HEK293 (cell line): ENCODE measurements around the gene P4HA1.

Source experiments
- CTCF ChIA-PET: fragments of 350-600 bp; formaldehyde crosslinking; extraction: SDS; loops from one replicate; lab custom pipeline; 2021; ENCODE audit warnings: antibody characterized with exemption; lab: Yijun Ruan, JAX
- POLR2A ChIA-PET: fragments of 300-600 bp; formaldehyde crosslinking; extraction: SDS; loops from one replicate; lab custom pipeline; 2020; ENCODE audit warnings: antibody characterized with exemption, inconsistent platforms; lab: Yijun Ruan, JAX
- H3K27ac ChIP-seq: fragments of 200-500 bp; sonication (Bioruptor generic); 2 replicates; pipeline ENCODE4 v1.5.1; 2014; ENCODE audit warnings: low read depth, low read length, control low read depth, inconsistent platforms; ENCODE audit errors: extremely low read depth
- H3K36me3 ChIP-seq, 2 experiments: fragments of 200-500 bp in 1 of 2; sonication (Bioruptor generic) in 1 of 2; 1 replicate in 1 of 2; 2 replicates in 1 of 2; pipeline ENCODE4 v1.5.1; 2014 to 2017; ENCODE audit warnings: inconsistent platforms in 2 of 2, low read length in 2 of 2; ENCODE audit not compliant: control insufficient read depth in 2 of 2, insufficient read depth in 1 of 2
- H3K4me1 ChIP-seq: fragments of 200-500 bp; sonication (Bioruptor generic); 2 replicates; pipeline ENCODE4 v1.5.1; 2014; ENCODE audit warnings: mild to moderate bottlenecking, low read length, inconsistent platforms; ENCODE audit not compliant: control insufficient read depth, insufficient read depth
- H3K4me3 ChIP-seq: 2 replicates; pipeline ENCODE4 v1.5.1; 2011; ENCODE audit warnings: low read depth, mild to moderate bottlenecking, control low read depth, low read length, moderate library complexity
- H3K9me3 ChIP-seq: fragments of 200-500 bp; sonication (Bioruptor generic); 2 replicates; pipeline ENCODE4 v1.5.1; 2014; ENCODE audit warnings: low read depth, low read length, inconsistent platforms; ENCODE audit not compliant: control insufficient read depth, insufficient read depth
- GFI1B ChIP-seq: fragments of 450-650 bp; formaldehyde crosslinking; IDR thresholded peaks from 2 replicates; pipeline ENCODE4 v1.5.1; 2016; ENCODE audit warnings: missing biosample characterization, missing genetic modification characterization
- GLI2 ChIP-seq: fragments of 450-650 bp; formaldehyde crosslinking; IDR thresholded peaks from 2 replicates; pipeline ENCODE4; 2017; ENCODE audit warnings: missing biosample characterization, missing genetic modification characterization, low read depth, borderline replicate concordance
- GLIS1 ChIP-seq: fragments of 450-650 bp; formaldehyde crosslinking; IDR thresholded peaks from 2 replicates; pipeline ENCODE4 v1.5.1; 2016; ENCODE audit warnings: missing biosample characterization, missing genetic modification characterization
- KLF1 ChIP-seq: fragments of 450-650 bp; formaldehyde crosslinking; IDR thresholded peaks from 2 replicates; pipeline ENCODE4 v1.5.1; 2016; ENCODE audit warnings: missing biosample characterization, missing genetic modification characterization
- SCRT2 ChIP-seq: fragments of 450-650 bp; formaldehyde crosslinking; IDR thresholded peaks from 2 replicates; pipeline ENCODE4 v1.5.1; 2016; ENCODE audit warnings: missing biosample characterization, missing genetic modification characterization
- SETDB1 ChIP-seq: IDR thresholded peaks from one replicate; pipeline ENCODE4 v1.6.1; 2017; ENCODE audit warnings: mild to moderate bottlenecking, low read length, moderate library complexity, mixed read lengths; ENCODE audit not compliant: insufficient read length
- SP7 ChIP-seq: fragments of 450-650 bp; formaldehyde crosslinking; IDR thresholded peaks from 2 replicates; pipeline ENCODE4 v1.5.1; 2016; ENCODE audit warnings: missing biosample characterization, missing genetic modification characterization
- TSHZ1 ChIP-seq: fragments of 450-650 bp; formaldehyde crosslinking; IDR thresholded peaks from 2 replicates; pipeline ENCODE4 v1.5.1; 2016; ENCODE audit warnings: missing biosample characterization, missing genetic modification characterization, borderline replicate concordance
- ZNF121 ChIP-seq: fragments of 450-650 bp; formaldehyde crosslinking; IDR thresholded peaks from 2 replicates; pipeline ENCODE4 v1.5.1; 2016; ENCODE audit warnings: missing biosample characterization, missing genetic modification characterization
- ZNF274 ChIP-seq, 2 experiments: fragments of 200-500 bp in 1 of 2; fragments of 450-650 bp in 1 of 2; sonication (Bioruptor generic) in 1 of 2; formaldehyde crosslinking in 1 of 2; IDR thresholded peaks; 2 replicates each; pipeline versions ENCODE4 v1.5.1 to v1.6.1; 2014 to 2016; ENCODE audit warnings: borderline replicate concordance in 1 of 2, inconsistent platforms in 1 of 2, low read length in 1 of 2, missing biosample characterization in 1 of 2, missing genetic modification characterization in 1 of 2
- ZNF311 ChIP-seq: fragments of 450-650 bp; formaldehyde crosslinking; IDR thresholded peaks from 2 replicates; pipeline ENCODE4 v1.5.1; 2017; ENCODE audit warnings: missing biosample characterization, missing genetic modification characterization, borderline replicate concordance
- ZNF48 ChIP-seq: fragments of 450-650 bp; formaldehyde crosslinking; IDR thresholded peaks from 2 replicates; pipeline ENCODE4 v1.5.1; 2016; ENCODE audit warnings: missing biosample characterization, missing genetic modification characterization
- ZNF623 ChIP-seq: fragments of 450-650 bp; formaldehyde crosslinking; IDR thresholded peaks from 2 replicates; pipeline ENCODE4 v1.5.1; 2016; ENCODE audit warnings: missing biosample characterization, missing genetic modification characterization
- ZNF701 ChIP-seq: fragments of 450-650 bp; formaldehyde crosslinking; IDR thresholded peaks from 2 replicates; pipeline ENCODE4 v1.5.1; 2016; ENCODE audit warnings: missing biosample characterization, missing genetic modification characterization
- ZNF76 ChIP-seq: fragments of 450-650 bp; formaldehyde crosslinking; IDR thresholded peaks from 2 replicates; pipeline ENCODE4; 2016; ENCODE audit warnings: low read depth, missing biosample characterization, missing genetic modification characterization, borderline replicate concordance
- ZNF791 ChIP-seq: fragments of 450-650 bp; formaldehyde crosslinking; IDR thresholded peaks from 2 replicates; pipeline ENCODE4 v1.5.1; 2016; ENCODE audit warnings: missing biosample characterization, missing genetic modification characterization
- ZSCAN23 ChIP-seq: fragments of 450-650 bp; formaldehyde crosslinking; IDR thresholded peaks from 2 replicates; pipeline ENCODE4 v1.5.1; 2016; ENCODE audit warnings: missing biosample characterization, missing genetic modification characterization
- TF ChIP-seq, protein P1 (sequence below): fragments of 450-650 bp; formaldehyde crosslinking; IDR thresholded peaks from 2 replicates; pipeline ENCODE4 v1.5.1; 2016; ENCODE audit warnings: missing biosample characterization, missing genetic modification characterization
- TF ChIP-seq, protein P2 (sequence below): fragments of 450-650 bp; formaldehyde crosslinking; IDR thresholded peaks from 2 replicates; pipeline ENCODE4 v1.5.1; 2016; ENCODE audit warnings: missing biosample characterization, missing genetic modification characterization

Gene P4HA1

DNA sequence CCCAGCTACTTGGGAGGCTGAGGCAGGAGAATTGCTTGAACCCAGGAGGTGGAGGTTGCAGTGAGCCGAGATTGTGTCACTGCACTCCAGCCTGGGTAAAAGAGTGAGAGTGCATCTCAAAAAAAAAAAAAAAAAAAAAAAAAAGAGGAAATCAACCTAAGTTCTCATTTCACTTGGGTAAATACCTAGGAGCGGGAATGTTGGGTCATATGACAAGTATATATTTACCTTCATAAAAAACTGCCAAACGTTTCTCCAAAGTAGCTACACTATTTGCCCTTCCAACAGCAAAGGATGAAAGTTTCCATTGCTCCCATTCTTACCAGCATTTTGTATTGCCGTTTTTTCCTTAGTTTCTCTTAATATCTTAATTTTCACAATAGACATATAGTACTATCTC lies 9.8 kb downstream of the P4HA1 start:
- CTCF ChIA-PET = no interaction called here
- Histone ChIP-seq H3K27ac (no peak overlapping the region), H3K9me3 (no peaks in the 10 kb centered on the region), H3K4me1 (no peaks in the 10 kb centered on the region; the same call in 1 of the 2 replicates), H3K4me3 (no peak overlapping the region), H3K36me3 (no peaks in the 10 kb centered on the region; a peak in 1 of 3 replicates)
- POLR2A ChIA-PET = interaction anchor here (0.7 kb wide), 1 partner anchor 9 kb away, joined by 6 read pairs; no protein-coding TSS in a partner anchor
- TF ChIP-seq, protein P1, sequence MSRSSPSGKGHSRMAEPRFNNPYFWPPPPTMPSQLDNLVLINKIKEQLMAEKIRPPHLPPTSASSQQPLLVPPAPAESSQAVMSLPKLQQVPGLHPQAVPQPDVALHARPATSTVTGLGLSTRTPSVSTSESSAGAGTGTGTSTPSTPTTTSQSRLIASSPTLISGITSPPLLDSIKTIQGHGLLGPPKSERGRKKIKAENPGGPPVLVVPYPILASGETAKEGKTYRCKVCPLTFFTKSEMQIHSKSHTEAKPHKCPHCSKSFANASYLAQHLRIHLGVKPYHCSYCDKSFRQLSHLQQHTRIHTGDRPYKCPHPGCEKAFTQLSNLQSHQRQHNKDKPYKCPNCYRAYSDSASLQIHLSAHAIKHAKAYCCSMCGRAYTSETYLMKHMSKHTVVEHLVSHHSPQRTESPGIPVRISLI (tag by site-specific recombination) = 0 out of 2 replicates have a peak, but pooled peaks have one; percentile 23
- TF ChIP-seq ZNF791 (tag by site-specific recombination) = no peak

DNA sequence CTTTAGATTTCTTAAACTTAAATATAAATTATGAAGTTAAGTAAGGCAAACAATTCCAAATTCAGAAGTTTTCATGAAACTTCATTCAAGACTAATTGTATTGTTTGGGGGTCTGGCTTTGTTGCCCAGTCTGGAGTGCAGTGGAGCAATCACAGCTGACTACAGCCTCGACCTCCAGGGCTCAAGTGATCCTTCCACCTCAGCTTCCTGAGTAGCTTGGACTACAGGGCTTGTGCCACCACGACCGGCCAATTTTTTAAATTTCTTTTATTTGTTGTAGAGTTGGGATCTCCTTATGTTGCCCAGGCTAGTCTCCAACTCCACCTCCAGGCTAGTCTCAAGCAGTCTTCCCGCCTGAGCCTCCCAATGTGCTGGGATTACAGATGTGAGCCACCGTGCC lies 12.5 kb downstream of the P4HA1 start:
- ChIA-PET CTCF (interaction anchor here (1.1 kb wide), 1 partner anchor 11 kb away, joined by 4 read pairs; no protein-coding TSS in a partner anchor), POLR2A (no interaction called here)
- TF ChIP-seq ZNF121 (peak; percentile 81), ZNF701 (no peak), ZNF623 (tag by site-specific recombination) (no peak)

GRCh38 chr10:73083221-73083620 lies 13.4 kb downstream of the P4HA1 start:
- ChIA-PET CTCF (interaction anchor here (1.1 kb wide), 2 partner anchors 12 to 21 kb away, joined by 4 to 5 read pairs; no protein-coding TSS in a partner anchor), POLR2A (interaction anchor here (0.6 to 1.4 kb wide), 2 partner anchors 12 to 13 kb away, joined by 3 read pairs; no protein-coding TSS in a partner anchor)
- Histone ChIP-seq H3K27ac (no peak overlapping the region), H3K4me1 (no peaks in the 10 kb centered on the region; the same call in 1 of the 2 replicates), H3K4me3 (no peak overlapping the region), H3K36me3 (no peaks in the 10 kb centered on the region; a peak in 1 of 3 replicates), H3K9me3 (no peaks in the 10 kb centered on the region)
- TF ChIP-seq GLIS1 (no peak), ZNF76 (tag by site-specific recombination) (no peak), GLI2 (tag by site-specific recombination) (no peak), ZSCAN23 (tag by site-specific recombination) (no peak), GFI1B (tag by site-specific recombination) (no peak), ZNF274 (IDR thresholded peaks at IDR 0.05; ENCODE audit: low read length) (no peak), ZNF274 (tag by site-specific recombination; IDR thresholded peaks at IDR 0.05; ENCODE audit: borderline replicate concordance) (no peak), SP7 (tag by site-specific recombination) (no peak)
- TF ChIP-seq, protein P2, sequence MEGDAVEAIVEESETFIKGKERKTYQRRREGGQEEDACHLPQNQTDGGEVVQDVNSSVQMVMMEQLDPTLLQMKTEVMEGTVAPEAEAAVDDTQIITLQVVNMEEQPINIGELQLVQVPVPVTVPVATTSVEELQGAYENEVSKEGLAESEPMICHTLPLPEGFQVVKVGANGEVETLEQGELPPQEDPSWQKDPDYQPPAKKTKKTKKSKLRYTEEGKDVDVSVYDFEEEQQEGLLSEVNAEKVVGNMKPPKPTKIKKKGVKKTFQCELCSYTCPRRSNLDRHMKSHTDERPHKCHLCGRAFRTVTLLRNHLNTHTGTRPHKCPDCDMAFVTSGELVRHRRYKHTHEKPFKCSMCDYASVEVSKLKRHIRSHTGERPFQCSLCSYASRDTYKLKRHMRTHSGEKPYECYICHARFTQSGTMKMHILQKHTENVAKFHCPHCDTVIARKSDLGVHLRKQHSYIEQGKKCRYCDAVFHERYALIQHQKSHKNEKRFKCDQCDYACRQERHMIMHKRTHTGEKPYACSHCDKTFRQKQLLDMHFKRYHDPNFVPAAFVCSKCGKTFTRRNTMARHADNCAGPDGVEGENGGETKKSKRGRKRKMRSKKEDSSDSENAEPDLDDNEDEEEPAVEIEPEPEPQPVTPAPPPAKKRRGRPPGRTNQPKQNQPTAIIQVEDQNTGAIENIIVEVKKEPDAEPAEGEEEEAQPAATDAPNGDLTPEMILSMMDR (tag by site-specific recombination) = no peak

More for the DNA sequence above, 12.5 kb downstream of the P4HA1 start:
- H3K4me1 ChIP-seq = no peaks in the 10 kb centered on the region; the same call in 1 of the 2 replicates
- H3K36me3 ChIP-seq = no peaks in the 10 kb centered on the region; a peak in 1 of 3 replicates
- H3K27ac ChIP-seq = no peak overlapping the region
- H3K9me3 ChIP-seq = no peaks in the 10 kb centered on the region
- no peak overlapping the region for H3K4me3 ChIP-seq

- CTCF ChIA-PET = interaction anchor here (0.5 kb wide), 1 partner anchor 27 kb away, joined by 4 read pairs; no protein-coding TSS in a partner anchor
- no peaks in the 10 kb centered on the region; the same call in 1 of the 2 replicates for H3K4me1 ChIP-seq
- H3K36me3 ChIP-seq = peaks cover 0 to 18% of the 10 kb centered on the region in 2 experiments; a peak in 2 of 3 replicates
- POLR2A ChIA-PET = interaction anchor here (1.7 kb wide), 1 partner anchor 17 kb away, joined by 3 read pairs; the partner anchor contains the start of gene P4HA1
- no peak overlapping the region for H3K4me3 ChIP-seq
- no peaks in the 10 kb centered on the region for H3K9me3 ChIP-seq
- no peak overlapping the region for H3K27ac ChIP-seq
- TF ChIP-seq SCRT2 (tag by site-specific recombination) = no peak
- TF ChIP-seq TSHZ1 (tag by site-specific recombination) = no peak
- no peak for TF ChIP-seq ZNF48 (tag by site-specific recombination)
- no peak for TF ChIP-seq KLF1 (tag by site-specific recombination)
- no peak for TF ChIP-seq SETDB1
- no peak for TF ChIP-seq ZNF311
These were observed 16.7 kb downstream of the P4HA1 start for GRCh38 chr10:73079779-73080541.
